ENCODE measurements around the gene NTSR1. TPM values are rescaled to one million over a fixed set of nuclear protein-coding genes. Genes with fewer than 3 reads are reported as not detected.

NTSR1 gene
- total and polyA plus RNA-seq, 3 donors from 2014 or later: 0.41 to 1.3 (median 0.81) TPM

- Histone ChIP-seq H3K4me3 (no peak overlapping the region), H3K9me3 (no peaks in the 10 kb centered on the region), H3K4me1 (no peaks in the 10 kb centered on the region), H3K36me3 (ENCODE audit: low read depth, missing control alignments) (no peaks in the 10 kb centered on the region), H3K27ac (no peak overlapping the region), H3K27me3 (no peaks in the 10 kb centered on the region)
- whole genome bisulfite sequencing, 2 donors: 62 to 67% methylated on average over 18 of the region's 18 CpGs
- DNase-seq: no peak
- intact Hi-C loops (cut with DNase I; ENCODE audit: low total_unique reads): no loop called here
- TF ChIP-seq CTCF (IDR thresholded peaks at IDR 0.05): no peak
- no peak for TF ChIP-seq POLR2A (IDR thresholded peaks at IDR 0.05)
These were observed 9.3 kb downstream of the NTSR1 start for GRCh38 chr20:62717933-62718332.

- WGBS, 2 donors: 69 to 73% methylated on average over 12 of the region's 12 CpGs
- intact Hi-C loops (cut with DNase I; ENCODE audit: low total_unique reads): no loop called here
- Histone ChIP-seq H3K27me3 (no peaks in the 10 kb centered on the region), H3K4me3 (no peak overlapping the region), H3K4me1 (no peaks in the 10 kb centered on the region), H3K36me3 (ENCODE audit: low read depth, missing control alignments) (no peaks in the 10 kb centered on the region), H3K9me3 (no peaks in the 10 kb centered on the region), H3K27ac (no peak overlapping the region)
- DNase-seq: no peak
- TF ChIP-seq CTCF (IDR thresholded peaks at IDR 0.05) (no peak), POLR2A (IDR thresholded peaks at IDR 0.05) (no peak)
These were observed 9.9 kb downstream of the NTSR1 start for GRCh38 chr20:62718546-62718945.

GRCh38 chr20:62719250-62719935 lies 10.8 kb downstream of the NTSR1 start:
- intact Hi-C loops (cut with DNase I; ENCODE audit: low total_unique reads): no loop called here
- Histone ChIP-seq H3K27me3 (no peaks in the 10 kb centered on the region), H3K27ac (no peak overlapping the region), H3K9me3 (no peaks in the 10 kb centered on the region), H3K4me1 (no peaks in the 10 kb centered on the region), H3K4me3 (no peak overlapping the region), H3K36me3 (ENCODE audit: low read depth, missing control alignments) (no peaks in the 10 kb centered on the region)
- no peak for DNase-seq
- no peak for TF ChIP-seq CTCF (IDR thresholded peaks at IDR 0.05)
- no peak for TF ChIP-seq POLR2A (IDR thresholded peaks at IDR 0.05)
- WGBS, 2 donors: 78 to 86% methylated on average over 12 of the region's 12 CpGs

- Histone ChIP-seq H3K9me3 (no peaks in the 10 kb centered on the region), H3K27ac (no peak overlapping the region), H3K36me3 (ENCODE audit: low read depth, missing control alignments) (no peaks in the 10 kb centered on the region), H3K4me1 (no peaks in the 10 kb centered on the region), H3K27me3 (no peaks in the 10 kb centered on the region), H3K4me3 (no peak overlapping the region)
- no peak for DNase-seq
- intact Hi-C loops (cut with DNase I; ENCODE audit: low total_unique reads): no loop called here
- no peak for TF ChIP-seq CTCF (IDR thresholded peaks at IDR 0.05)
- TF ChIP-seq POLR2A (IDR thresholded peaks at IDR 0.05): no peak
- 93 to 95% methylated on average over 7 of the region's 7 CpGs for WGBS, 2 donors
These were observed 13.1 kb downstream of the NTSR1 start for GRCh38 chr20:62721511-62722370.

Data from testis (tissue), 3 donors.